HG03457 (cell line): ENCODE measurements around the gene KEAP1.
"Not testable (repeated sequence)": the region's sequence is repeated elsewhere in the genome, so short reads cannot be mapped to it uniquely, and the experiment has no call there.

Experiments
- ATAC-seq: cut with Tn5 transposase; IDR thresholded peaks from one replicate; pipeline ENCODE4 v1.9.1; 2021; ENCODE audit warnings: moderate number of reproducible peaks; ENCODE audit not compliant: unreplicated experiment

KEAP1 gene

GRCh38 chr19:10500247-10500592 lies 2.9 kb downstream of the KEAP1 start:
- ATAC-seq = no peak

- ATAC-seq = no peak
Measured at GRCh38 chr19:10499550-10500246, 3.5 kb downstream of the KEAP1 start.

GRCh38 chr19:10497371-10497770 lies 5.8 kb downstream of the KEAP1 start:
- ATAC-seq = no peak

- no peak for ATAC-seq
Measured at GRCh38 chr19:10491472-10492047, 11.6 kb downstream of the KEAP1 start.

- ATAC-seq = no peak
Measured at GRCh38 chr19:10486551-10486950, 16.6 kb downstream of the KEAP1 start.

GRCh38 chr19:10478903-10479384 lies 24.2 kb downstream of the KEAP1 start:
- no peak for ATAC-seq

- ATAC-seq = no peak
Measured at GRCh38 chr19:10478476-10478875, 24.7 kb downstream of the KEAP1 start.

- ATAC-seq = no peak
Measured at GRCh38 chr19:10474962-10475451, 28.1 kb downstream of the KEAP1 start.

GRCh38 chr19:10473192-10473591 lies 30.0 kb downstream of the KEAP1 start:
- ATAC-seq = no peak

GRCh38 chr19:10471909-10472308 lies 31.2 kb downstream of the KEAP1 start:
- no peak for ATAC-seq

- no peak for ATAC-seq
Measured at GRCh38 chr19:10468133-10468532, 35.0 kb downstream of the KEAP1 start.

GRCh38 chr19:10467104-10467706 lies 36.0 kb downstream of the KEAP1 start:
- no peak for ATAC-seq

- no peak for ATAC-seq
Measured at GRCh38 chr19:10464456-10464855, 38.7 kb downstream of the KEAP1 start.

- no peak for ATAC-seq
Measured at GRCh38 chr19:10462557-10462956, 40.6 kb downstream of the KEAP1 start.

- ATAC-seq = not testable (repeated sequence)
Measured at GRCh38 chr19:10462042-10462441, 41.1 kb downstream of the KEAP1 start.

- ATAC-seq = peak; percentile 72
Measured at GRCh38 chr19:10461047-10461949, 41.9 kb downstream of the KEAP1 start.

- ATAC-seq = no peak
Measured at GRCh38 chr19:10460714-10461046, 42.5 kb downstream of the KEAP1 start.

GRCh38 chr19:10458733-10459132 lies 44.4 kb downstream of the KEAP1 start:
- ATAC-seq = not testable (repeated sequence)

GRCh38 chr19:10454267-10454666 lies 48.9 kb downstream of the KEAP1 start:
- ATAC-seq = no peak

GRCh38 chr19:10453852-10454251 lies 49.3 kb downstream of the KEAP1 start:
- no peak for ATAC-seq
